Loucy (cell line): Measurements from ENCODE around the gene CSF1.
A peak's percentile ranks its signal among the peaks of the same experiment; 100 is the strongest.

Source experiments
- H2AFZ ChIP-seq: fragments of 200-600 bp; sonication (generic); 2 replicates; pipeline ENCODE4 v1.6.0; 2016; ENCODE audit warnings: antibody characterized with exemption, mild to moderate bottlenecking, low read length, moderate library complexity
- H3F3A ChIP-seq: fragments of 200-600 bp; 2 replicates; pipeline ENCODE4 v1.6.0; 2016; ENCODE audit warnings: antibody characterized with exemption, low read depth, mild to moderate bottlenecking
- H3K27me3 ChIP-seq: fragments of 200-600 bp; sonication (generic); 2 replicates; pipeline ENCODE4 v1.6.1; 2014; ENCODE audit warnings: low read length, mild to moderate bottlenecking; ENCODE audit not compliant: insufficient read depth, poor library complexity, severe bottlenecking
- H3K36me3 ChIP-seq: fragments of 200-600 bp; sonication (generic); 2 replicates; pipeline ENCODE4 v1.6.1; 2016; ENCODE audit warnings: low read length; ENCODE audit not compliant: insufficient read depth
- H3K4me1 ChIP-seq: fragments of 200-600 bp; sonication (generic); 2 replicates; pipeline ENCODE4 v1.5.1; 2014; ENCODE audit warnings: low read length, mild to moderate bottlenecking; ENCODE audit not compliant: insufficient read depth, poor library complexity, severe bottlenecking
- H3K4me2 ChIP-seq: fragments of 200-600 bp; sonication (generic); 2 replicates; pipeline ENCODE4 v1.6.0; 2014; ENCODE audit warnings: antibody characterized with exemption, low read length, low read depth, mild to moderate bottlenecking; ENCODE audit not compliant: poor library complexity, severe bottlenecking
- H3K4me3 ChIP-seq: fragments of 200-600 bp; sonication (generic); 2 replicates; pipeline ENCODE4 v1.5.1; 2014; ENCODE audit warnings: low read length, mild to moderate bottlenecking, mixed read lengths; ENCODE audit not compliant: poor library complexity, severe bottlenecking
- H3K79me2 ChIP-seq: fragments of 200-600 bp; sonication (generic); 2 replicates; pipeline ENCODE4 v1.6.1; 2014; ENCODE audit warnings: low read length; ENCODE audit not compliant: insufficient read depth
- H3K9ac ChIP-seq: fragments of 200-600 bp; sonication (generic); 2 replicates; pipeline ENCODE4 v1.6.0; 2014; ENCODE audit warnings: mild to moderate bottlenecking, low read depth, low read length, moderate library complexity; ENCODE audit not compliant: poor library complexity, severe bottlenecking
- H3K9me2 ChIP-seq: fragments of 200-600 bp; sonication (generic); replicated peaks from 2 replicates; pipeline ENCODE4 v1.6.1; 2016; ENCODE audit warnings: low read depth, low read length, mixed read lengths
- H3K9me3 ChIP-seq: fragments of 200-600 bp; sonication (generic); 2 replicates; pipeline ENCODE4 v1.6.1; 2014; ENCODE audit warnings: mild to moderate bottlenecking, antibody characterized with exemption, low read length, low read depth; ENCODE audit not compliant: insufficient read depth
- H4K20me1 ChIP-seq: fragments of 200-600 bp; sonication (generic); 2 replicates; pipeline ENCODE4 v1.6.0; 2014; ENCODE audit warnings: antibody characterized with exemption, low read length, mild to moderate bottlenecking; ENCODE audit not compliant: insufficient read depth, poor library complexity, severe bottlenecking
- EZH2phosphoT487 ChIP-seq: fragments of 200-600 bp; IDR thresholded peaks from 2 replicates; pipeline ENCODE4 v1.6.1; 2018; ENCODE audit warnings: antibody characterized with exemption, mild to moderate bottlenecking, moderate library complexity, borderline replicate concordance
- TF ChIP-seq, protein P1 (sequence below): fragments of 200-600 bp; sonication (generic); conservative IDR thresholded peaks from 2 replicates; pipeline ENCODE4 v1.5.1; 2014; ENCODE audit warnings: mild to moderate bottlenecking, antibody characterized with exemption, low read length

Gene CSF1

DNA sequence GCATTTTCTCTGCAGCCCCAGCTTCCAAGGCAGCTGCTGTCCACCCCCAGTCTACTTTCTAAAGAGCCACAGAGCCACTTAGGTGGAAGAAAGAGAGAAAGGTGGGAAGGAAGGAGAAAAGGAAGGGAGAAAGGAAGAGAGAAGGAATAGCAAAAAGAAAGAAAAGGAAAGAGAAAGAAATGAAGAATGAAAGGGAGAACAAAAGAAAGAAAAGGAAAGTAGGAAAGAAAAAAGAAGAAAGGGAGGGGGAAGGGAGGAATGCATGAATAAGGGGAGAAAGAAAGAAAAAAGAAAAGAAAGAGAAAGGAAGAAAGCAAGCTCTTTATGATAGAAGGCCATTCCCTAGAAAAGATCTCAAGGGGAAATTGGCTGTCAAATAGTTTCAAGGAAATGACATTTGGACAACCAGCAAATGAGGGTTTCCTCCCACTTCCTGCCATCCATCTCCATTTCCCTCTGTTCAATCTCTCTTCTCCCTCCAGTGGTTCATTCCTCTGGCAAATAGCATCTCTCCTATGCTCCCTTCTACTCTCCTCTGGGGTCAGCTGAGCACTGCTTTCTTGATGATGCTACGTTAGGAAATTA is 3.4 kb upstream of the CSF1 start:
- Histone ChIP-seq H3K9ac (peak overlapping the region; percentile 48), H3K9me3 (no peaks in the 10 kb centered on the region), H3K9me2 (no peaks in the 10 kb centered on the region), H2AFZ (no peak overlapping the region), H3K4me2 (no peak overlapping the region), H3K36me3 (no peaks in the 10 kb centered on the region), H3F3A (no peaks in the 10 kb centered on the region; the same call in 1 of the 2 replicates), H3K4me1 (peaks cover 52% of the 10 kb centered on the region), H4K20me1 (peaks cover 5% of the 10 kb centered on the region), H3K4me3 (no peak overlapping the region), H3K79me2 (peaks cover 35% of the 10 kb centered on the region), H3K27me3 (no peaks in the 10 kb centered on the region)
- no peak for TF ChIP-seq EZH2phosphoT487
- TF ChIP-seq, protein P1, sequence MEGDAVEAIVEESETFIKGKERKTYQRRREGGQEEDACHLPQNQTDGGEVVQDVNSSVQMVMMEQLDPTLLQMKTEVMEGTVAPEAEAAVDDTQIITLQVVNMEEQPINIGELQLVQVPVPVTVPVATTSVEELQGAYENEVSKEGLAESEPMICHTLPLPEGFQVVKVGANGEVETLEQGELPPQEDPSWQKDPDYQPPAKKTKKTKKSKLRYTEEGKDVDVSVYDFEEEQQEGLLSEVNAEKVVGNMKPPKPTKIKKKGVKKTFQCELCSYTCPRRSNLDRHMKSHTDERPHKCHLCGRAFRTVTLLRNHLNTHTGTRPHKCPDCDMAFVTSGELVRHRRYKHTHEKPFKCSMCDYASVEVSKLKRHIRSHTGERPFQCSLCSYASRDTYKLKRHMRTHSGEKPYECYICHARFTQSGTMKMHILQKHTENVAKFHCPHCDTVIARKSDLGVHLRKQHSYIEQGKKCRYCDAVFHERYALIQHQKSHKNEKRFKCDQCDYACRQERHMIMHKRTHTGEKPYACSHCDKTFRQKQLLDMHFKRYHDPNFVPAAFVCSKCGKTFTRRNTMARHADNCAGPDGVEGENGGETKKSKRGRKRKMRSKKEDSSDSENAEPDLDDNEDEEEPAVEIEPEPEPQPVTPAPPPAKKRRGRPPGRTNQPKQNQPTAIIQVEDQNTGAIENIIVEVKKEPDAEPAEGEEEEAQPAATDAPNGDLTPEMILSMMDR: no peak

DNA sequence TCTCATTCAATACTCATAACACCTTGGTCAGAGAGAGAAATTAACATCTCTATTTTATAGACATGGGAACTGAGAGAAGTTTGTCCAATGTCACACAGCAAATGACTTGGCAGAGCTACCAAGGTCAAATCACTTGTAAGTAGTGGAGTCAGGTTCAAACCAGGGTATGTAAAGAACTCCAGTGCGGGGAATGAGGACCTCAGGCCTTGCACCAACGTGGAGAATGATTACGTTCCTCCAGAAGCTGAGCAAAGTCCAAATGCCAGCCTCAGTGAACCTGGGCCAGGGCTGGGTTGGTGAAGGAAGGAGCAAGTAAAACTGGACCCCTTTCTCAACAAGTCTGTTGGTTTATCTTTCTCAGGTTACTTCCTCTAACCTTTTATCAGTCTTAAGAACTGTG is 1.8 kb upstream of the CSF1 start:
- Histone ChIP-seq H3K9me3 (no peaks in the 10 kb centered on the region), H2AFZ (no peak overlapping the region), H3K4me3 (no peak overlapping the region), H3F3A (no peaks in the 10 kb centered on the region; the same call in 1 of the 2 replicates), H3K36me3 (no peaks in the 10 kb centered on the region), H3K4me2 (no peak overlapping the region), H3K4me1 (peaks cover 67% of the 10 kb centered on the region), H4K20me1 (peaks cover 20% of the 10 kb centered on the region), H3K27me3 (no peaks in the 10 kb centered on the region), H3K79me2 (peaks cover 51% of the 10 kb centered on the region), H3K9ac (no peak overlapping the region), H3K9me2 (no peaks in the 10 kb centered on the region)
- TF ChIP-seq, protein P1: no peak
- no peak for TF ChIP-seq EZH2phosphoT487

DNA sequence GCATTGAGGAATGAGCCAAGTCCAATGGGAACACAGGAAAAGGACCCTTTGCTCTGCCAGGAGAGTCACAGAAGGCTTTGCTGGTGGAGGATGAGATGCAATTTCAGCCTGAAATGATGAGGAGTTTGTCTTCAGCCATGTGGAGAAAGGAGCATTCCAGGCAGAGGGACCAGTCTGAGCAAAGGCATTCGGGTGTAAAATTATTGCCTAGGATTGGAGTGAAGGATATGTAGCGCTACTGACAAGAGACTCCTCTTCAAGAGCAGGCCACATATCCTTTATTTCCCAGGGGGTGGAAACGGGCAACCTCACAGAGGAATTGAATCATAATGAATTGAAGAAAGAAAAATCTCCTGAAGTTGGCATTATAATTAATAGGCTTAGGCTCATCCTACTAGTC is 1.1 kb upstream of the CSF1 start:
- H2AFZ ChIP-seq: no peak overlapping the region
- H3K79me2 ChIP-seq: peaks cover 58% of the 10 kb centered on the region
- peak overlapping the region; percentile 91 for H3K4me3 ChIP-seq
- no peaks in the 10 kb centered on the region for H3K9me2 ChIP-seq
- no peaks in the 10 kb centered on the region for H3K9me3 ChIP-seq
- H3K36me3 ChIP-seq: no peaks in the 10 kb centered on the region
- no peaks in the 10 kb centered on the region; the same call in 1 of the 2 replicates for H3F3A ChIP-seq
- peaks cover 27% of the 10 kb centered on the region for H4K20me1 ChIP-seq
- H3K4me1 ChIP-seq: peaks cover 74% of the 10 kb centered on the region
- H3K4me2 ChIP-seq: peak overlapping the region; percentile 86
- TF ChIP-seq, protein P1: no peak
- TF ChIP-seq EZH2phosphoT487: no peak
- peak overlapping the region; percentile 97 for H3K9ac ChIP-seq
- no peaks in the 10 kb centered on the region for H3K27me3 ChIP-seq
